Naive B cell (primary cell): Measurements from ENCODE around the gene JAKMIP2. TPM values are rescaled to one million over a fixed set of nuclear protein-coding genes. Genes with fewer than 3 reads are reported as not detected.
"Not testable (repeated sequence)": the region's sequence is repeated elsewhere in the genome, so short reads cannot be mapped to it uniquely, and the experiment has no call there.

Experiments used
- ATAC-seq, 2 donors: fragments of 150-1000 bp; cut with Tn5 transposase; 2 replicates each; pipeline ENCODE4 v1.10.0; 2021; ENCODE audit warnings: low read depth in 2 of 2, mild to moderate bottlenecking in 2 of 2, moderate library complexity in 2 of 2
- DNase-seq: peaks from one replicate; pipeline ENCODE4 v3.0.0; 2022
- H3K27ac Mint-ChIP-seq, 6 donors: one replicate each; pipeline ENCODE4 v1.8.0; 2020 to 2022; ENCODE audit warnings: mild to moderate bottlenecking in 6 of 6, mixed read lengths in 6 of 6, moderate library complexity in 5 of 6, inconsistent platforms in 2 of 6
- H3K27me3 Mint-ChIP-seq, 3 donors: one replicate each; pipeline ENCODE4 v1.8.0; 2021 to 2022; ENCODE audit warnings: mixed read lengths in 3 of 3, mild to moderate bottlenecking in 1 of 3
- H3K36me3 Mint-ChIP-seq, 2 donors: one replicate each; pipeline ENCODE4 v1.8.0; 2020 to 2022; ENCODE audit warnings: mixed read lengths in 2 of 2, inconsistent platforms in 1 of 2, mild to moderate bottlenecking in 1 of 2
- H3K4me1 Mint-ChIP-seq, 3 donors: one replicate each; pipeline ENCODE4 v1.8.0; 2020 to 2022; ENCODE audit warnings: mixed read lengths in 3 of 3, inconsistent platforms in 1 of 3, mild to moderate bottlenecking in 1 of 3, moderate library complexity in 1 of 3
- H3K4me3 Mint-ChIP-seq, 8 donors: one replicate each; pipeline ENCODE4 v1.8.0; 2020 to 2022; ENCODE audit warnings: mild to moderate bottlenecking in 8 of 8, mixed read lengths in 8 of 8, moderate library complexity in 8 of 8, inconsistent platforms in 2 of 8
- H3K9me3 Mint-ChIP-seq, 7 donors: one replicate each; pipeline ENCODE4 v1.8.0; 2020 to 2022; ENCODE audit warnings: mixed read lengths in 7 of 7, mild to moderate bottlenecking in 5 of 7, inconsistent platforms in 2 of 7, moderate library complexity in 1 of 7
- polyA plus RNA-seq, 6 donors: library from polyadenylated mRNA; unstranded; fragments of 300-500 nt; fragmentation: Illumina TruSeq; gene quantifications; one replicate each; pipeline ENCODE4 v1.2.3, GENCODE V29; 2021; ENCODE audit warnings: low read depth in 6 of 6

The JAKMIP2 gene
- polyA plus RNA-seq, 6 donors from 2014 or later = 0.09 to 1.7 (median 1.1) TPM; not detected in 1

DNA sequence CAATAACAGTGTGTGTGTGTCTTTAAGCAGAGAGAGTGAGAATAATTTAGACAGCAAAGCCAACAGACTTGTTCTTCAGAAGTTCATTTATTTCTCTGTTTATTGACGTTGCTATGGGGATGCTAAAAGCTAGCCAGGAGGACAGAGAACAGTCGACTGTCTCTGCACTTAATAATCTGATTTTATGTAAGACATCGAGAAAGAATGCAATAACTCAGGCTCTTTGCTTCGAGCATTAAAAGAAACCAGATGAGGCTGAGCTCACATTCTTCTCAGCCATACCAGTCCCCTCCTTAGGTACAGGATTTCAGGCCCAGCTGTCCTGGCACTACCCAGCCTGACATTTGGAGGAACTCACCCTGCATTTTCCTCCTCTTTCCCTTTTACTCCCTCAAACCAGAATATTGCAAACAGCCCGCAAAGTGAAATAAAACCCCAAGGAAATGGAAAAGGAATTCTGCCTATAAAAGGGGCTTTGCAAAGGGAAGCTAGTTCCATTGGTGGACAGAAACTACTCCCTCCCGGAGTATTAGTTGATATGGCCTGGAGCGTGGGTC lies 228.2 kb downstream of the JAKMIP2 start:
- Mint-ChIP-seq H3K27ac (no peak overlapping the region), H3K9me3 (peaks cover 2 to 15% (median 4%) of the 10 kb centered on the region in 7 donors), H3K27me3 (peaks cover 3 to 7% (median 3%) of the 10 kb centered on the region in 3 donors), H3K36me3 (no peaks in the 10 kb centered on the region), H3K4me3 (no peak overlapping the region), H3K4me1 (no peaks in the 10 kb centered on the region)
- DNase-seq (no peak), ATAC-seq (no peak)

DNA sequence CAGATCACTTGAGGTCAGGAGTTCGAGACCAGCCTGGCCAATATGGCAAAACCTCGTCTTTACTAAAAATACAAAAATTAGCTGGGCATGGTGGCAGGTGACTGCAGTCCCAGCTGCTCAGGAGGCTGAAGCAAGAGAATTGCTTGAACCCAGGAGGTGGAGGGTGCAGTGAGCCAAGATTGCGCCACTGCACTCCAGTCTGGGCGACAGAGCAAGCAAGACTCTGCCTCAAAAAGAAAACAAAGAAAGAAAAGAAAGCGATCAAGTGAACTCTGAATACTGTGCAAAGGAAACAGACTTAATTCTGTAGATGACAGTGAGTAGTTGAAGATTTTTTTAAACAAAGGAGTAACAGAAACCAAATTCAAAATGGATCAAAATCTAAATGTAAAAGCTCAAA lies 228.7 kb downstream of the JAKMIP2 start:
- Mint-ChIP-seq H3K9me3 (peaks cover 2 to 16% (median 4%) of the 10 kb centered on the region in 7 donors), H3K4me3 (peak overlapping the region in 1 of 8 donors; percentile 6), H3K27ac (peak overlapping the region in 1 of 6 donors; percentile 5)
- not testable (repeated sequence) for ATAC-seq, H3K36me3 Mint-ChIP-seq, H3K27me3 Mint-ChIP-seq, DNase-seq, H3K4me1 Mint-ChIP-seq

DNA sequence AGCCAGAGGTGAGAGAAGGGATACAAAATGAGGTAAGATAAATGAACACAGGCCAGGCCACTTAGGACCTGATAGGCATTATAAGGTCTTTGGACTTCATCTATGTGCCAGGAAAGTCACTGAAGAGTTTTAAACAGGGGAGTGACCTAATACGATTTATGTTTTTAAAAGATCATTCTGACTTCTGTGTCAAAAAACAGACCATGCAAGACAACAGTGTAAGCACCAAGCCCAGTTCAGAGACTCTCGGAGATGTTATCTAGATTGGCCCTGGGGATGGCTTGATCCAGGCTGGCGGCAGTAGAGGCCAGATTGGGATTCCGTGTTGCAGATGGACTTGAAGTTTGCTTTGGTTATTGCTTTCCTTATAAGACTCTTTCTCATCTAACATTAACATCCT lies 229.6 kb downstream of the JAKMIP2 start:
- Mint-ChIP-seq H3K4me1 (no peaks in the 10 kb centered on the region), H3K4me3 (no peak overlapping the region), H3K36me3 (no peaks in the 10 kb centered on the region), H3K27ac (no peak overlapping the region), H3K9me3 (peaks cover 3 to 16% (median 5%) of the 10 kb centered on the region in 7 donors), H3K27me3 (peaks cover 4 to 7% (median 6%) of the 10 kb centered on the region in 3 donors)
- ATAC-seq = no peak
- DNase-seq = no peak

DNA sequence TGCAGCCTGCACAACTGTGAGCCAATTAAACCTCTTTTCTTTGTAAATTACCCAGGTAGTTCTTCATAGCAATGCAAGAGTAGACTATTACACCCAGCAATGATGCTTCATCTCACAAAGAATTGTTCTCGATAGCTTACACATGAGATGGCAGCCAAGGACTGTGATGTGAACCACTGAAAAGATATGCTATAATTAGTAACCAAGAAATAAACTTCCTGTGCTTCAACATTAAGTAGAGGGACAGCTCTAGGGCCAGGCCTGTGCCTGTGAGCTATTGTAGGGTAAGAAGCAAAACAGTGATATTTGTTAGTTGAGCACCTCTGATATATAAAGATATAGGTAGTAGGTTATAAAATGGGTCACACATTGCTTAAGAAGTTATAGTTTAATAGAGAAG lies 230.9 kb downstream of the JAKMIP2 start:
- H3K4me1 Mint-ChIP-seq = no peaks in the 10 kb centered on the region
- no peak overlapping the region for H3K27ac Mint-ChIP-seq
- DNase-seq = no peak
- no peak overlapping the region for H3K4me3 Mint-ChIP-seq
- peaks cover 4 to 7% (median 6%) of the 10 kb centered on the region in 3 donors for H3K27me3 Mint-ChIP-seq
- no peaks in the 10 kb centered on the region for H3K36me3 Mint-ChIP-seq
- ATAC-seq = no peak
- H3K9me3 Mint-ChIP-seq = peaks cover 3 to 16% (median 5%) of the 10 kb centered on the region in 7 donors

DNA sequence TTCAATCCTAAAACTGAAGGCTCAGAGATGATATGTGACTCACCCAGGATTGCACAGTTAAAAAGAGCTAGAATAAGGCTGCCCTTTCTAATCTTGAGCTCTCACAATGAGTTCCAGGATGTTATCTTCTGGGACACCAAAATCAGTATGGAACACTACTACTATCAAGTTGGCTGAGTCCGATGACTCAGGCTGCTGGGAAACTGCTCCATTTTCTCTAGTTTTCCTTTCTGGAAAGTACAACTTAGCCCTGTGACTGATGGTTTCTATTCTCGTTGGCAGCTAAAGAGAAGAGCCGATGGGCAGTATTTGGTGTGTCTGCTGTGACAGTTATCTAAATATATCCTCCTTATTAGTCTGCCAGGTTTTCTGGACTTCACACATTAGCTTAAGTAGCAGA lies 234.8 kb downstream of the JAKMIP2 start:
- no peak overlapping the region for H3K27ac Mint-ChIP-seq
- DNase-seq = no peak
- peaks cover 0 to 9% (median 6%) of the 10 kb centered on the region in 3 donors for H3K27me3 Mint-ChIP-seq
- no peaks in the 10 kb centered on the region for H3K4me1 Mint-ChIP-seq
- H3K4me3 Mint-ChIP-seq = no peak overlapping the region
- peaks cover 3 to 16% (median 5%) of the 10 kb centered on the region in 7 donors for H3K9me3 Mint-ChIP-seq
- H3K36me3 Mint-ChIP-seq = no peaks in the 10 kb centered on the region
- no peak for ATAC-seq

DNA sequence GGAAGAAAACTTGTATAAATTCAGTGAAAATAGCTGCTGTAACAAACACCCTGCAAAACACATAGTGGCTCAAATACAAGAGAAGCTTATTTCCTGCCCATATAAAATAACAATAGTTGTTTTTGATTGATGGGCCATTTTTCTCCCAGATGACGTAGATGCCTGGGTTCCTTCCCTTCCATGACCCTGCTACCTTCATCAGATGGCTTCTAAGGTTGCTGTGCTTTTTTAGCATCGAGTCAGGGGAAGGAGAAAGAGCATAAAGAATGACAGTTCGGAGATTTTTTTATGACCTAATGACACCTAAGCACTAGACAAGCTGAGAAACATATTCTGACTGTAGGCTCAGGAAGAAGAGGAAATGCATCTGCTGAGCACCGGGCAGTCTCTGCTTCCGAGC lies 238.0 kb downstream of the JAKMIP2 start:
- Mint-ChIP-seq H3K36me3 (no peaks in the 10 kb centered on the region), H3K4me3 (no peak overlapping the region), H3K4me1 (no peaks in the 10 kb centered on the region), H3K27me3 (peaks cover 0 to 8% (median 4%) of the 10 kb centered on the region in 3 donors), H3K27ac (no peak overlapping the region), H3K9me3 (peaks cover 0 to 8% (median 4%) of the 10 kb centered on the region in 7 donors)
- ATAC-seq (no peak), DNase-seq (no peak)

DNA sequence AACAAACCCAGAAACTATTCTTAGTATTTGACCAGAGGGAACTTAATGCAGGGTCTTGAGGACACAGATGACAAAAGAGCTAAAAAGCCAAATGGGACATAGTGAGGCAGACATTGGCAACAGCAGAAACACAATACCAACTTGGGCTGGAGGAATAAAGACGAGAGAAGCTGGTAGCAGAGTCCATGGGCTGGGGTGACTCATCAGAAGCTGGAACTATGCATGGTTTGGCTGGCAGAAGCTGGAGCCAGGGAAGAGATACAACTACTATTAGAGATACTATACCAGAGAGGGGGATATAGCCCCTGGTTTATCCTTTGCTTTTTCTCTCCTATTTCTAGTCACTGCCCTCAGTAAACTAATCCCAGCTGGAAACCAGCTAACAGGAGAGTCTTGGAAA lies 243.5 kb downstream of the JAKMIP2 start:
- DNase-seq (no peak), ATAC-seq (no peak)
- Mint-ChIP-seq H3K27ac (peak overlapping the region in 1 of 6 donors; percentile 56), H3K36me3 (no peaks in the 10 kb centered on the region), H3K27me3 (peaks cover 6 to 15% (median 8%) of the 10 kb centered on the region in 3 donors), H3K4me1 (no peaks in the 10 kb centered on the region), H3K4me3 (no peak overlapping the region), H3K9me3 (peaks cover 0 to 8% (median 0%) of the 10 kb centered on the region in 7 donors)

DNA sequence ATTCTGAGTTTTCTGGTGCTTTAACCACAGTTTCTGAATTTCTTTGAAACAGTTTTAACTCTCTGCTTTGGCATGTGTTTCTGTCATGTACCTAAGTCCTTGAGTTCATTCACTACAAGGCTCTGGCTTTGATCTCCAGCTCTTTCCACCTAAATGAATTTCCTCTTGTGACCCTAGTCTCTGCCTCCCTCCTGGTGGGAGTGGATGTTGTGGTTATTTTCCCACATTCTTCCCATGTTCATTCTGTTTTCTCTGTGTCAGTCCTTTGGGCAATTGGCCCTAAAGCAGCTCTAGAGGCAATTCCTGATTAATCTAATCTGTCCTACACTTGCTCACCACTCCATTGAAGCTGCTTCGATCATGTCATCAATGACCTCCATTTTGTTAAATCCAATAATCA lies 244.3 kb downstream of the JAKMIP2 start:
- no peaks in the 10 kb centered on the region for H3K36me3 Mint-ChIP-seq
- H3K9me3 Mint-ChIP-seq = peaks cover 0 to 8% (median 0%) of the 10 kb centered on the region in 7 donors
- H3K4me3 Mint-ChIP-seq = no peak overlapping the region
- no peak overlapping the region for H3K27ac Mint-ChIP-seq
- H3K27me3 Mint-ChIP-seq = peaks cover 6 to 10% (median 8%) of the 10 kb centered on the region in 3 donors
- H3K4me1 Mint-ChIP-seq = no peaks in the 10 kb centered on the region
- DNase-seq (no peak), ATAC-seq (no peak)

Other genes starting within 250 kb of the JAKMIP2 start
- gene SPINK1, start 48.9 kb upstream of the JAKMIP2 start, polyA plus RNA-seq = not detected
- not detected for gene SCGB3A2, start 96.0 kb upstream of the JAKMIP2 start, polyA plus RNA-seq
- not detected for gene C5orf46, start 123.8 kb upstream of the JAKMIP2 start, polyA plus RNA-seq